Activated naive CD4-positive, alpha-beta T cell (primary cell): ENCODE measurements around the gene SYNE1.
"Not testable (repeated sequence)": the region's sequence is repeated elsewhere in the genome, so short reads cannot be mapped to it uniquely, and the experiment has no call there.

ENCODE experiments used
- DNase-seq, 4 experiments: peaks; one replicate each; lab custom pipeline; 2025; lab: John Stamatoyannopoulos, UW

The SYNE1 gene

DNA sequence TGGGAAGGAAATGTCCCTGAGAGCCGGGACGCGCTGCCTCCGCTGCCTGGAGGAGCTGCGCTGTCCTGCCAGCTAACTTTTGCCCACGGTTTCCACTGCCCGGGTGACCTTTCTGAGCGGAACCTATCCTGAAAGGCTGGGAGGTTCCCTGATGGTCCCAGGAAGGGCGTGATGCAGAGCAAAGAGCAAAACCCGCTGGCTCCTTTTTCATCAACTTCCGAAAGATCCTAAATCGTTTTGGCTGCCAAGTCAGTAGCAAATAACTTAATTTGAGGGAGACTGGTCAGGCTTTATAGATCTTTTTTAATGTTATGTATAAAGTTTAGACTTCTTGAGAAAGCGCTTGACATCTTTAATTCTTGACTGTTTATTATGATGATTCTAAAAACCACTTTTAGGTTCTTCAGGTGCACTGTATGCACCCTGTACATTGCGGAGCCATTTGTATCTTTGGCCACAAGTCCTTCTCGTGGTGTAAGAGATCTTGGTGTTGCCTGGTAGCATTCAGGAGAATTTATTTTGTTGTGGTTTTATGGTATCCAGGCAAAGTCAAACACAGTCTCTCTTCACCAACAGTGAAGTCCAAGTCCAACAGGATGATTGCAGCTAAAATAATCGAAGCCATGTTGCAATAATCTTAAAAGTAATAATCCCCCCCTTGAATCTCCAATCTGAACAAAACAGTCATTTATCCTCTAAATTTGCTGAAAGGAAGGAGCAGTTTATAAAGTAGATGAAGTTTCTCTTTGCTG lies at the start of gene SYNE1:
TSS of gene SYNE1 (minus strand) at position 67 of the 752 bp plus-strand sequence. CDS start 9,031 bp downstream, outside the sequence.
- no peak for DNase-seq

DNA sequence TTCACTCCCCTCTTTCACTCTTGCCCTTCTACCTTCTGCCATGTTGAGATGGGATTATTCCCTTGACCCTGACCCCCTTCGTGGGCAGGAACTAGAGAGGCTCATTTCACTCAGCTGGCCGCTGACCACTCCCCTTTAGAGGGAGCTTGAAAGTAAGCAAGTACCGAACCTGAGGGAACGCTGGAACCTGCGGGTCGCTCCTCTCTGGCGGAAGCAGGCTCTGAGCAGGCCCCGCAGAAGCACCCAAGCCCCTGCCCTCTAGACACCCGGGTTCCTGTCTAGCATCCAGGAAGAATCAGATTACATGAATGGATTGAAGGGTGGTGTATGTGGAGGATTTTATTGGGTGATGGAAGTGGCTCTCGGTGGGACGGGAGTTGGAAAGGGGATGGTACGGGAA lies 48.7 kb upstream of the SYNE1 start:
- no peak for DNase-seq

- not testable (repeated sequence) for DNase-seq
These were observed 45.8 kb upstream of the SYNE1 start for GRCh38 chr6:152682935-152683334.

DNA sequence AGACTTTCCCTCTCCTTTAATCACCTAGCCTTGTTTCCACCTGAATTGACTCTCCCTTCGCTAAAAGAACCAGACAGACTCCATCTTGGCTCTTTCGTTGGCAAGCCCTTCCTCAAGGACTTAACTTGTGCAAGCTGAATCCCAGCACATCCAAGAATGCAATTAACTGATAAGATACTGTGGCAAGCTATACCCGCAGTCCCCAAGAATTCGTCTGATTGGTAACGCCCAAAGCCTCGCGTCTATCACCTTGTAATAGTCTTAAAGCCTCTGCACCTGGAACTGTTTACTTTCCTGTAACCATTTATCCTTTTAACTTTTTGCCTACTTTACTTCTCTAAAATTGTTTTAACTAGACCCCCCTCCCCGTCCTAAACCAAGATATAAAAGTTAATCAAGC lies 45.0 kb upstream of the SYNE1 start:
- no peak for DNase-seq

- DNase-seq: no peak
These were observed 43.8 kb upstream of the SYNE1 start for GRCh38 chr6:152680879-152681517.

DNA sequence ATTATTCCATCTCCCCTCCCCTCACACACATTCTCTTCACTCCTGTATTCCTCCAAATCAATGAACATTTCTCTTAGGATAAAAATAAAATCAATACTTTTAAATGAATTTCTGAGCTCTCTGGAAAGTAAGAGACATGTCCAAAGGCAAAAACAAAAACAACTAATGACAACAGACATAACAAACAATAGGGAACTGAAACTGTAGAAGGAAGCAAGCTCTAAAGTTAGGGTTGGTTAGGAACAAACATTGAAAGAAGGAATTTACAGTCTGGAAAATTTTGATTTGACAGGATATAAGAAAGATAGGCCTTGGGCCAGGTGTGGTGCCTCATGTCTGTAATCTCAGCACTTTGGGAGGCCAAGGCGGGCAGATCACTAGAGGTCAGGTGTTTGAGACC lies 43.0 kb upstream of the SYNE1 start:
- DNase-seq: no peak

DNA sequence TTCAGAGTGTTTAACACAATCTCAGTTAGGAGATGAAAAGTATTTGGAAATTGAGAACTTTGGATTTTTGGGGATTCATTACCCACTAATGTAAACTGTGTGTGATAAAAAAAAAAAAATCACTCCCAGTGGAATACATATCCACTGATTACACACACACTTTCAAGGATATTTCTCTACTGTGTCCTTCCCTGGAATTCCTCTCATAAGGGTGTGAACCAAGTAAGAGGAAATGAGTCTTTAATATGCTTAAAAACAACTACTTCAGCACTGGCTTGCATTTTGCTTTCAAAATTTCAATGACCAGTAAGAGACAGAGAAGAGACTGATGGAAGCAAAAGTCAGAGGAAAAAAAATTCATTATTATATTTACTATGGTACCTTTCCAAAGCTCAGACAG lies 36.1 kb upstream of the SYNE1 start:
- DNase-seq: no peak

DNA sequence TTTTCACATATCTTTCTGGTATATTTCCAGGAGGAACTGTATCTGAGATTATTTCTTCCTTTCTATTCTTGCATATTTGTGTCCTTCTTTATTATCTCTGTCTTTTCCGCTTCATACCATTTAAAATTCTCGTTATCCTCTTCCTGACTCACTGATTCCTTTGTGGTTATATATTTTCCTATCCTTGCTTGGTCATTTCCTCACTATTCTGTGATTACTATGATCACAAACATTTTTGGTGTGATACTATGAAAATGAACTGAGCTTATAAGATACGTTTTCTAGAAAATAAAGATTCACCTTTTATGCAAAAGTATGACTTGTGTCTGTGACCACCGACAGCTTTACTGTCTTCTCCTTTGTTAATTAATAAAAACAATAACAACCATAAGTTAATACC lies 34.0 kb upstream of the SYNE1 start:
- no peak for DNase-seq

DNA sequence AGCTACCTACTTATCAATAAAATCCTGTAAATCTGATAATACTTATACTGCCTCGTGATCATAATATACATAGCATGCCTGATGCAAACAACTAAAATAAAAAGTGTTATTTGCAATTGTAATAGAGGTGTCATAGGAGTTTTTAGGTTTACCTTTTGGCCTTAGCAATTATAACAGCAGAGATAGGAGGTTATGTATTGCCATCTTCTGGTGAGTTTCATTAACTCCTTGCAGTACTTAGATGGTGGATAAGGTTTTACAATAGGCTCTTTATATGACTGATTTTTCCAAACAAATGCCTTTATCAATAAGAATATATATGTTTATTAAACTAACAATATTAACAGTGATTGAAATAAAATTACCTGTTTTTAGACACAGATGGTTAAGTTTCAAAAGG lies 32.7 kb upstream of the SYNE1 start:
- DNase-seq: no peak

GRCh38 chr6:152661776-152662175 lies 24.6 kb upstream of the SYNE1 start:
- no peak for DNase-seq

DNA sequence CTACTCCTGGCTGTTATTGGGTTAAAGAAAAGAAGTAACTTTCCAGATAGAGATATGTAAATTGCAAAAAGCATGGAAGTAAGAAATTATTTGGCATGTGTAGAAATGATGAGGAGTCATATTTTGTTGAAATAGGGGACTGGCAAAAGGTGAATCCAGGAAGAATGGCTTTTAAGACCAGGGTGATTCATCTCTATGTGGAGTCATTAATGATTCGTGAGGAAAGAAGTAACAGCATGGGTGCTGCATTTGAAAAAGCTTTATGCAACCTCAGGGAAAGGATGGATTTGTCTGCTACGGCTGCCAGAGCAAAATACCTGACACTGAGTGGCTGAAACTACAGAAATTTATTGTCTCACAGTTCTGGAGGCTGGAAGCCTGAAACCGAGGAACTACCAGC lies 14.8 kb upstream of the SYNE1 start:
- no peak for DNase-seq

DNA sequence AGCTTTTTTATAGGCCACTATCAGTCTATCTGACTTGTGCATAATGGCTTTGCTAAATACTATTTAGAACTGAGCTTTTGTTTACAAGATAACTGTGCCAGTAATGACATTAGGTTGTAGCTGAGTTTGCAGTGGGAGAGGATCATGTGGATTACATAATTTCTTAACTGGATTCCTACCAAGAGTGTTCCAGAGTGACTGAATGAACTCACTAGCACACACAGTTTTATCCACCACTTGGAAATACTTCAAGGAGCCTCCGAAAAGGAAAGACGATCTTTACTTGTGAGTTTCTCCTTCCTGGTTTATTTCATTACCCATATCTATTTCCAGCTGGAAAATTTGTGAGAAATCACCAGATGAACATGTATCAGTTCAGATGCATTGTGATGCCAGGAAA lies 10.9 kb upstream of the SYNE1 start:
- DNase-seq: no peak

- not testable (repeated sequence) for DNase-seq
These were observed 9.6 kb upstream of the SYNE1 start for GRCh38 chr6:152646732-152647131.

GRCh38 chr6:152642578-152643375 lies 5.6 kb upstream of the SYNE1 start:
- DNase-seq: no peak

- DNase-seq: no peak
These were observed 410 bp downstream of the SYNE1 start for GRCh38 chr6:152636609-152637295.

GRCh38 chr6:152636021-152636608 lies 1.0 kb downstream of the SYNE1 start:
- DNase-seq: no peak

- no peak for DNase-seq
These were observed 2.4 kb downstream of the SYNE1 start for GRCh38 chr6:152634773-152635172.

DNA sequence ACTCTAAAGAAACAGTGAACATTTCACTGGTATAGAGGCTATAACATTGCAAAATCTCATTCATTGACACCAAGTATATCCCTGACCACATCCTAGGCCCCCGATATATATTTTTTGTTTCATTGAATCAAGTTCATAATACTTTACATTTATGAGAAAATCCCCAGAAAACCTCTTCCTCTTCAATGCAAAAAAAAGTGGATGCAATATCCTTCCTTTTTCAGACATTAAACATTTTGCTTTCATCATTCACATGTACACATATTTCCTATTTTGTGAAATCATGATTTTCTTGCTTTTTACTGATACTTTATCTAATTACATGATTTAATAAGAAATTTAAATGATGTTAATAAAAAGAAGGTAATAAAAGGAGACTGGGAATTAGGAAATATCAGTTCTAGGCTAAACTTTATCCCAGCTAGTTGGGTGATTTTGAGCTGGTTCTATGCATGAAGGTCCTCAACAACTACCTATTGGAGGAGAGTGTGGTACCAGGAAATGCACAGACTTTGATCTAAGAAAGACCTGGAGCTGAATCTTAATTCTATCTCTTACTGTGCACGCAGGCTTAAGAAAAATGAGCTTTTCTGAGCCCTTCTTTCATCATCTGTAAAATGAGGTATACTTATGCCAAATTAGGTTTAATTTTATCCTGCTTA lies 4.9 kb downstream of the SYNE1 start:
- no peak for DNase-seq

DNA sequence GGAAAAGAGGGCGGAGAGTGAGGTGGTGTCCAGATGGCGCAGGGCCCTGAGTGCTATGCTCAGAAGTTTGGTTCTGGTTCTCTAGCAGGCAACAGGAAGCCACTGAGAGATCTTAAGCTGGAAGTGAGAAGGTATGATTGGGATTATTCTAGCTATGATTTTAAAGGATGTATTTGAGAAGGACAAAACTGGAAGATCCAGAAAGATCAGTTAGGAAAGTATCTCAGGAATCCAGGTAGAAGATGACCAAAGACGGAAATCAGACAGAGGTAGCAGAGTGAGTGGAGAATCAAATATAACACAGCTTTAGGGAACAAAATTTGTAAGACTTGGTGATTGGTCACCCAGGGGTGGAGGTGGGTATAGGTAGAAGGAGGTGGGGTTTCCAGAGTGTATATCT lies 5.8 kb downstream of the SYNE1 start:
- DNase-seq: no peak

GRCh38 chr6:152630832-152631231 lies 6.3 kb downstream of the SYNE1 start:
- no peak for DNase-seq

DNA sequence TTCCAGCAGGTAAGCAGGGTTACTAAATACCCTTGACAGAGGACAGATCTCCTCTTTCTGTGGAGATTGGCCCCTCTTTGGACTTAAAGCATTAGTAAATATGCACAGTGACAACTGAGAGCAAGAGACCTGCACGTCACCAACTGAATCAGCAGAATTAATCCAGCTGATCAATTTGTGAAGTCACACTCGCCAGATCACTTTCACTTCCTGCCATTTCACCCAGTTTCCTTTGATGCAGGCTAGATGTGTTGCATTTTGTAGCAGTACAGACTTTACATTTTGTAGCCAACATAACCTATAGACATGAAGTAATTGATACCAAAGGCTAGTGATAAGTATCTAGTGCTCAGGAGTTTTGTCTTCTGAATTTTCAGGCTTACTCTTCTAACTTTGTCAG lies 11.9 kb downstream of the SYNE1 start:
- DNase-seq: no peak
